DND-41 (cell line): ENCODE measurements around the gene USH1G.

Experiments
- EZH2 ChIP-seq: IDR thresholded peaks from 3 replicates; pipeline ENCODE4 v1.6.1; 2012; ENCODE audit warnings: borderline replicate concordance, low read depth, mild to moderate bottlenecking, moderate library complexity, low read length, inconsistent platforms; ENCODE audit not compliant: severe bottlenecking
- TF ChIP-seq, protein P1 (sequence below): IDR thresholded peaks from 2 replicates; pipeline ENCODE4 v1.5.1; 2012; ENCODE audit warnings: borderline replicate concordance, low read length, moderate library complexity, mild to moderate bottlenecking; ENCODE audit not compliant: poor library complexity, severe bottlenecking; ENCODE audit errors: extremely low read depth

DNA sequence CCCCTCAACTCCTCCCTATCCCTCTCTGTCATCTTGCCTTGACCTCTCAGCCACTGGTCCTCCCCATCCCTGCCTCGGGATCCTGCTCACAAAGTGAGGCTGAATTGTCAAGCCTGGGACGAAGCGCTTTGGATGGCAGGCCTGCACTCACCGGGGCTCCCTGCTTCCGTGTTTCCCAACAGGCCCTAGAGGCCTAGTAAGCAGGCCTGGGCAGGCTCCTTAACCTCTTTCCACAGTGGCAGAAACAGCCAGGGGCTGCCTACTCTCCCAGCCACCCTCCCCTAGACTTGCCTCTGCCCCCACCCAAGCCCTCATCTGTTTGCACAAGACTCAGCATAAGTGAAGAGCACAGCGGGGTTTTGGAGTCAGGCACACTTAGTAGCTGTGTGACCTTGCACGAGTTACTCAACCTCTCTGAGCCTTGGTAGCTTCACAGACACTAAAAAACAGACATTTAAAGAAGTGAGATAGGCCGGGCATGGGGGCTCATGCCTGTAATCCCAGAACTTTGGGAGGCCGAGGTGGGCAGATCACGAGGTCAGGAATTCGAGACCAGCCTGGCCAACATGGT, 24.6 kb downstream of the USH1G start:
- TF ChIP-seq, protein P1, sequence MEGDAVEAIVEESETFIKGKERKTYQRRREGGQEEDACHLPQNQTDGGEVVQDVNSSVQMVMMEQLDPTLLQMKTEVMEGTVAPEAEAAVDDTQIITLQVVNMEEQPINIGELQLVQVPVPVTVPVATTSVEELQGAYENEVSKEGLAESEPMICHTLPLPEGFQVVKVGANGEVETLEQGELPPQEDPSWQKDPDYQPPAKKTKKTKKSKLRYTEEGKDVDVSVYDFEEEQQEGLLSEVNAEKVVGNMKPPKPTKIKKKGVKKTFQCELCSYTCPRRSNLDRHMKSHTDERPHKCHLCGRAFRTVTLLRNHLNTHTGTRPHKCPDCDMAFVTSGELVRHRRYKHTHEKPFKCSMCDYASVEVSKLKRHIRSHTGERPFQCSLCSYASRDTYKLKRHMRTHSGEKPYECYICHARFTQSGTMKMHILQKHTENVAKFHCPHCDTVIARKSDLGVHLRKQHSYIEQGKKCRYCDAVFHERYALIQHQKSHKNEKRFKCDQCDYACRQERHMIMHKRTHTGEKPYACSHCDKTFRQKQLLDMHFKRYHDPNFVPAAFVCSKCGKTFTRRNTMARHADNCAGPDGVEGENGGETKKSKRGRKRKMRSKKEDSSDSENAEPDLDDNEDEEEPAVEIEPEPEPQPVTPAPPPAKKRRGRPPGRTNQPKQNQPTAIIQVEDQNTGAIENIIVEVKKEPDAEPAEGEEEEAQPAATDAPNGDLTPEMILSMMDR = no peak
- no peak for TF ChIP-seq EZH2
